Mucosa of stomach (tissue), 1 donor: ENCODE measurements around the gene AKAP3.

Experiments
- H3K27me3 ChIP-seq: one replicate; pipeline ENCODE4 v1.7.0; 2013; ENCODE audit warnings: mild to moderate bottlenecking, low read length; ENCODE audit not compliant: control insufficient read depth, insufficient read depth
- H3K36me3 ChIP-seq: one replicate; pipeline ENCODE4 v1.7.0; 2013; ENCODE audit warnings: low read length; ENCODE audit not compliant: control insufficient read depth, insufficient read depth
- H3K4me1 ChIP-seq: one replicate; pipeline ENCODE4 v1.7.0; 2013; ENCODE audit warnings: mild to moderate bottlenecking, low read length; ENCODE audit not compliant: control insufficient read depth, insufficient read depth
- H3K4me3 ChIP-seq: one replicate; pipeline ENCODE4 v1.7.0; 2013; ENCODE audit warnings: low read length
- H3K9ac ChIP-seq: one replicate; pipeline ENCODE4 v1.7.0; 2013; ENCODE audit warnings: mild to moderate bottlenecking, low read length, moderate library complexity
- H3K9me3 ChIP-seq: one replicate; pipeline ENCODE4 v1.7.0; 2013; ENCODE audit warnings: mild to moderate bottlenecking, low read length, moderate library complexity; ENCODE audit not compliant: control insufficient read depth
- donor health status: Pancreatic carcinoma.

AKAP3 gene

DNA sequence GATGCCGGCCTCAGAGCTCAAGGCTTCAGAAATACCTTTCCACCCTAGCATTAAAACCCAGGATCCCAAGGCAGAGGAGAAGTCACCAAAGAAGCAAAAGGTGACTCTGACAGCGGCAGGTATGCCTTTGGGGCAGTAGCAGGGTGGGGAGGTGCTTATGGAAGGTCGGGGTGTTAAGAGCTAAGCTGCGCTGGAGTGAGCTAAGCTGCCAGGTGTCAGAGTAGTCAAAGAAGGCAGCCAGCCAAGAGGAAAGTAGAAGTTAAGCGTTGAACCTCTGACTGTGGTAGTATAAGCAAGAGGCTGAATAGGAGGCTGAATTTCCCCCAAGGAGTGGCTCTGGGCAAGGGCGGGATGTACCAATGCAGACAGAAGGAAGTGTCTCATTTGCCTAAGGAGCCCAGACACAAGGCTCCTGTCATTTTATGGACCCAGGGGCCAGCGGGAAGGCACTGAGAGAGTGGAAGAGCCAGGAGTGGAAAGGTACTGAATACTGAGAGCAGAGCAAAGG, 57.6 kb downstream of the AKAP3 start:
- Histone ChIP-seq H3K4me3 (no peak overlapping the region), H3K4me1 (no peaks in the 10 kb centered on the region), H3K27me3 (no peaks in the 10 kb centered on the region), H3K9me3 (no peaks in the 10 kb centered on the region), H3K36me3 (no peaks in the 10 kb centered on the region), H3K9ac (no peak overlapping the region)

DNA sequence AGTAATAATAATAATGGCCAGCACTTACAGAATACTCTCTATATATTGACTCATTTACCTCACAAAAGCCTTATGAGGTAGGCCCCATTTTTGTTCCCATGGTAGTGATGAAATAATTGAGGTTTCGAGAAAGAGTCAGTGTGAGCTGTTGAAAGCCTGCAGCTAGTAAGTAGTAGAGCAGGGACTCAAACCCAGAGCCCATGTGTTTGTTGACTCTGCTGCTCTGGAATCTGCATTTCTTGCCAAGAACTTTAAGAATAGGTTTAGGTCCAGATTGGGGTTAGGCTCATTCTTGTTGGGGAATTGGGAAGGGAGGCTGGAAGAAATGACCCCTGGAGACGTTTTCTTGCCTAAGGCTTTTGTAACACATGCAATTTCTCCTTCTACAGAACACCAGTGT, 58.9 kb downstream of the AKAP3 start:
- Histone ChIP-seq H3K9ac (no peak overlapping the region), H3K36me3 (no peaks in the 10 kb centered on the region), H3K4me3 (no peak overlapping the region), H3K4me1 (no peaks in the 10 kb centered on the region), H3K27me3 (no peaks in the 10 kb centered on the region), H3K9me3 (no peaks in the 10 kb centered on the region)

DNA sequence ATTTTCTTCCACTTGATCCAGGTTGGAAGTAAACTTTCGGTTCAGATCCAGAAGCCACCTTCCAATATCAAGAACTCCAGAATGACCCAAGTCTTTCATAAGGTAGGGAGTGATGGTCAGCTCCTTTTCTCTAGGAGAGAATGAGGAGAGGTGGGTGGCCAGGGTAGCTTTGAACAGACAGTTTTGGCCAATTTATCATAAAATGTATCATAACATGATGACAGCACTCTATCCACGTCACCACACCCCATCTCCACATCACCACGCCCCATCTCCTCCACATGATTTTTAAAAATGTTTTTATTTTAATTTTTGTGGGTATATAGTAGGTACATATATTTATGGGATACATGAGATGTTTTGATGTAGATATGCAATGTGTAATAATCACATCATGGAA, 59.9 kb downstream of the AKAP3 start:
- Histone ChIP-seq H3K27me3 (no peaks in the 10 kb centered on the region), H3K4me3 (no peak overlapping the region), H3K4me1 (no peaks in the 10 kb centered on the region), H3K9me3 (no peaks in the 10 kb centered on the region), H3K9ac (no peak overlapping the region), H3K36me3 (no peaks in the 10 kb centered on the region)

DNA sequence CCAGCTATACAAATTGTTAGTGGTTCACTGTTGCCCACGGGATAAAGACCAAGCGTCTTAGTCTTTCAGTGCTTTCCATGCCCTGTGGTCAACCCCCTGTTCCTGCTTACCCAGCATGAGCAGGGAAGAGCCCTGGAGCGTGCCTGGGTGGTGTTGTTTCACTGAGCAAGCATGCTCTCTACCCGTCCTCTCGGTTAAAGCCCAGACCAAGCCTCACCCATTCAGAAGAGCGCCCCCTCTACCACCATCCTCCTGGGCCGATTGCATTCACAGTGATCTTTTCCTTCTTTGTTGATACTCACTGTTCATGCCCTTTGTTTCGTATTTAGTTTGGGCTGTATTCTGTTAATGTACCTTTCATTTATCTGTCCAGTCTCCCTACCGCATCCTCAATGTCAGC, 61.7 kb downstream of the AKAP3 start:
- Histone ChIP-seq H3K4me1 (no peaks in the 10 kb centered on the region), H3K4me3 (no peak overlapping the region), H3K9ac (no peak overlapping the region), H3K27me3 (no peaks in the 10 kb centered on the region), H3K36me3 (no peaks in the 10 kb centered on the region), H3K9me3 (no peaks in the 10 kb centered on the region)

- Histone ChIP-seq H3K9ac (no peak overlapping the region), H3K9me3 (no peaks in the 10 kb centered on the region), H3K36me3 (no peaks in the 10 kb centered on the region), H3K27me3 (no peaks in the 10 kb centered on the region), H3K4me3 (no peak overlapping the region), H3K4me1 (no peaks in the 10 kb centered on the region)
Observed at GRCh38 chr12:4586500-4586899, 62.4 kb downstream of the AKAP3 start.

DNA sequence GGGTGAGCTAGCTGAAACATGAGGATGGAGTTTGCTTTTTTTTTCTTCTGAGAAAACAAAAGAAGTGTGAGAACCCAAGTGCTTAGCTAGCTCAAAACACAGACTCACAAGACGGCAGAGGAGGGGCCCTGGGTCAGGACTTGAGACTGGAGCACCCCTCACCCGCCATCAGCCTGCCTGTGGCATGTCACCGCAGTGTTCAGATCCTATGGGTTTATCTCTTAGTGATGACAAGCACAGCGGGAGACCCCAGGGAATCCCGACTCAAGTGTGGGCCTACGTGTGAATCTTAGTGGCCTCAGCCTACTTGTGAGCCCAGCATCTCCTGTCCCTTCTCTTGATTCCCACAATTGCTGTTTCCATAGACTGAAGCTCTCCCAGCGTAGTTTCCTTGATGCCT, 64.0 kb downstream of the AKAP3 start:
- H3K4me1 ChIP-seq, result no peaks in the 10 kb centered on the region
- no peaks in the 10 kb centered on the region for H3K27me3 ChIP-seq
- H3K9me3 ChIP-seq, result no peaks in the 10 kb centered on the region
- no peak overlapping the region for H3K4me3 ChIP-seq
- H3K9ac ChIP-seq, result no peak overlapping the region
- no peaks in the 10 kb centered on the region for H3K36me3 ChIP-seq

GRCh38 chr12:4584281-4584680, 64.6 kb downstream of the AKAP3 start:
- Histone ChIP-seq H3K9me3 (no peaks in the 10 kb centered on the region), H3K4me1 (no peaks in the 10 kb centered on the region), H3K4me3 (no peak overlapping the region), H3K9ac (no peak overlapping the region), H3K27me3 (no peaks in the 10 kb centered on the region), H3K36me3 (no peaks in the 10 kb centered on the region)

DNA sequence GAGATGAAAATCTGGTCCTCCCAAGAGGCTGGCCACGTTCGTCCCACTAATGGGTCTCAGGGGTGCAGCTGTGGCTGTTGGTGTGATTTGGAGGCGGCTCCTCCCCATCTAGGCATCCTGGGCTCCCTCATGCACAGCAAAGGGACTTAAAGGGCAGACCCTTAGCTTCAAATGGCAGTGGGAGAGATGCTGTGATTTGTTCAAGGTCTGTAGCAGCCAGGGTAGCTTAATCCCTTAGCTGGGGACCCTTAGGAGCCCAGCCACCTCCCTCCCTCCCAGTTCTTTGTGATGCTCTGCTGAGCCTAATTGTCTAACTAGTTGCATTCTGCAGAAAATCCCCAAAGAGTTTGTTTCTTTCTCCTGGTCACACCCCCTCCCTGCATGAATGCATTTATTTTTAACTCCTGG, 68.6 kb downstream of the AKAP3 start:
- no peaks in the 10 kb centered on the region for H3K36me3 ChIP-seq
- H3K27me3 ChIP-seq, result no peaks in the 10 kb centered on the region
- no peak overlapping the region for H3K4me3 ChIP-seq
- H3K9me3 ChIP-seq, result no peaks in the 10 kb centered on the region
- H3K9ac ChIP-seq, result no peak overlapping the region
- H3K4me1 ChIP-seq, result no peaks in the 10 kb centered on the region

- Histone ChIP-seq H3K36me3 (no peaks in the 10 kb centered on the region), H3K9ac (no peak overlapping the region), H3K27me3 (no peaks in the 10 kb centered on the region), H3K9me3 (no peaks in the 10 kb centered on the region), H3K4me3 (no peak overlapping the region), H3K4me1 (no peaks in the 10 kb centered on the region)
Observed at GRCh38 chr12:4579305-4580102, 69.3 kb downstream of the AKAP3 start.

- Histone ChIP-seq H3K4me3 (no peak overlapping the region), H3K36me3 (no peaks in the 10 kb centered on the region), H3K4me1 (no peaks in the 10 kb centered on the region), H3K9ac (no peak overlapping the region), H3K9me3 (no peaks in the 10 kb centered on the region), H3K27me3 (no peaks in the 10 kb centered on the region)
Observed at GRCh38 chr12:4572680-4573079, 76.2 kb downstream of the AKAP3 start.

GRCh38 chr12:4569261-4569660, 79.6 kb downstream of the AKAP3 start:
- H3K36me3 ChIP-seq, result no peaks in the 10 kb centered on the region
- no peaks in the 10 kb centered on the region for H3K4me1 ChIP-seq
- no peaks in the 10 kb centered on the region for H3K9me3 ChIP-seq
- no peaks in the 10 kb centered on the region for H3K27me3 ChIP-seq
- no peak overlapping the region for H3K4me3 ChIP-seq
- H3K9ac ChIP-seq, result no peak overlapping the region

- H3K9ac ChIP-seq, result no peak overlapping the region
- H3K4me1 ChIP-seq, result peaks cover 4% of the 10 kb centered on the region
- no peaks in the 10 kb centered on the region for H3K9me3 ChIP-seq
- no peaks in the 10 kb centered on the region for H3K36me3 ChIP-seq
- H3K27me3 ChIP-seq, result no peaks in the 10 kb centered on the region
- H3K4me3 ChIP-seq, result no peak overlapping the region
Observed at GRCh38 chr12:4567073-4567881, 81.6 kb downstream of the AKAP3 start.
